ENCODE measurements around the gene IGSF10.

IGSF10 gene

DNA sequence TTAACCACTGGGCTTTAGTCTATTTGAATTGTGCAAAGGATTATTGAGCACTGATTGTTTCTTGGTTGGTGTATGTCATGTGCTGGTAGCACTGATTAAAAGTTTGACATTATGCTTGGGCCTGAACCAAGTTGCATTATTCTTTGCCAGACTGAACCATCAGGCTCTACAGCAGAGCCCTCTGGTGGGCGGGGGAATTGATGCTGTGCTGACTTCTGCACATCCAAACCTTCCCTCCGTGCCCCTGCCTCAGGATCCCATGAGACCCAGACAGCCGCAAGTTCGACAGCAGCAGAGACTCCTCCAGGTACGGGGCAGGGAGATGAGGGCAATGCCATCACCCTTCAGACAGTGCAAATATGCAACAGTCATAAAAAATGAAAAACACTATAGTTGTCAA lies 47.9 kb downstream of the IGSF10 start:
- DNase-seq: no peak

Measured in NCI-H446 treated with DMSO at 0.1 percent for 48 hours (cell line).